ENCODE results near the gene CDH18.

- TF ChIP-seq CTCF (conservative IDR thresholded peaks at IDR 0.05; ENCODE audit: low read length) (no peak), EZH2phosphoT487 (IDR thresholded peaks at IDR 0.05; ENCODE audit: borderline replicate concordance, low read depth, low read length) (no peak)
Observed at GRCh38 chr5:19920761-19921160, 67.2 kb downstream of the CDH18 start.
